C4-2B (cell line): Measurements from ENCODE around the gene UQCRH.
"Not testable (repeated sequence)": the region's sequence is repeated elsewhere in the genome, so short reads cannot be mapped to it uniquely, and the experiment has no call there.

Experiments
- H3K27ac ChIP-seq: fragments of 450-650 bp; 2 replicates; pipeline ENCODE4 v1.5.1; 2017
- CTCF ChIP-seq: fragments of 450-650 bp; conservative IDR thresholded peaks from 2 replicates; pipeline ENCODE4 v1.5.1; 2017; ENCODE audit warnings: mild to moderate bottlenecking
- ZFX ChIP-seq: fragments of 450-650 bp; IDR thresholded peaks from 2 replicates; pipeline ENCODE4 v1.6.1; 2017

Gene UQCRH

GRCh38 chr1:46343705-46344104, 40.2 kb downstream of the UQCRH start:
- no peak for TF ChIP-seq CTCF
- no peak for TF ChIP-seq ZFX

GRCh38 chr1:46344481-46344880, 41.0 kb downstream of the UQCRH start:
- no peak overlapping the region for H3K27ac ChIP-seq
- TF ChIP-seq ZFX (no peak), CTCF (no peak)

More at GRCh38 chr1:46343705-46344104, 40.2 kb downstream of the UQCRH start:
- no peak overlapping the region for H3K27ac ChIP-seq

GRCh38 chr1:46345281-46345680, 41.8 kb downstream of the UQCRH start:
- H3K27ac ChIP-seq, result no peak overlapping the region
- TF ChIP-seq ZFX (no peak), CTCF (no peak)

GRCh38 chr1:46352363-46352762, 48.9 kb downstream of the UQCRH start:
- no peak overlapping the region for H3K27ac ChIP-seq
- TF ChIP-seq CTCF (no peak), ZFX (no peak)

GRCh38 chr1:46355920-46356319, 52.4 kb downstream of the UQCRH start:
- H3K27ac ChIP-seq, result not testable (repeated sequence)

- TF ChIP-seq ZFX (no peak), CTCF (no peak)
- no peak overlapping the region for H3K27ac ChIP-seq
These were observed 58.7 kb downstream of the UQCRH start for GRCh38 chr1:46362158-46362557.

GRCh38 chr1:46363121-46363520, 59.6 kb downstream of the UQCRH start:
- H3K27ac ChIP-seq, result no peak overlapping the region
- TF ChIP-seq ZFX (no peak), CTCF (no peak)

GRCh38 chr1:46364612-46365011, 61.1 kb downstream of the UQCRH start:
- TF ChIP-seq CTCF, result no peak
- no peak for TF ChIP-seq ZFX
- H3K27ac ChIP-seq, result no peak overlapping the region

GRCh38 chr1:46365796-46366195, 62.3 kb downstream of the UQCRH start:
- H3K27ac ChIP-seq, result not testable (repeated sequence)
